ENCODE data around the gene SLC9A3. TPM values are rescaled to one million over a fixed set of nuclear protein-coding genes. Genes with fewer than 3 reads are reported as not detected.

Gene SLC9A3
- total and polyA plus RNA-seq, 8 donors: 2.7 to 142 (median 14.9) TPM

DNA sequence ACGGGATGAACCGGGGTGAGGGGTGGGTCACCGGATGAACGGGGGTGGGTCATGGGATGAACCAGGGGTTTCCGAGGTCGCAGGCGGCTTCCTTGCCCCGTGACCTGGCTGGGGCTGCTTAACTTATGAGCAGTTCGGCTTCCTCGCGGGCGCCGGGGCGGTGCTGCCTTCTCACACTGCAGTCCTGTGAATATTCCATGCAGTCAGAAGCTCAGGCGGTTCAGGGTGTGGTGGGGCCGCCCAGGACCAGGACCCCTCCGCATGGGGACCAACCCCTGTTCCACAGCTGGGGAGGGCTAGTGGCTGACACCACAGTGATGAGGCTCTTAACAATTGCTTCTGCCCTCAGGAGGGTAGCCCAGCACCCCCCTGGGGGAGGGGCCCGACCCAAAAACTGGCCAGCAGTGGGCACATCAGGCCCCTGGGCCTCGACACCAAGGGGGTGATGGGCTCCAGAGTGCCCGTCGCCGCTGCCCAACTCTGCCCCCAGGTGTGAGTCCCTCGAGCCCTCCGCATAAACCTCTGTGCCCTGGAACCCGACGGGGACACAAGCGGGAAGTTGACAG lies 30.9 kb upstream of the SLC9A3 start:
- DNase-seq: peak in 1 of 2 donors; percentile 37
- WGBS, 5 donors: 85 to 91% (median 86%) methylated on average over 22 to 27 of the region's 27 CpGs
- H3K27ac ChIP-seq: peak overlapping the region in 2 of 5 donors; percentile 40 to 50
- H3K4me1 ChIP-seq: peaks cover 0 to 8% (median 0%) of the 10 kb centered on the region in 4 donors
- TF ChIP-seq EP300 (IDR thresholded peaks at IDR 0.05) (no peak), POLR2A (IDR thresholded peaks at IDR 0.05) (no peak)
- no peaks in the 10 kb centered on the region for H3K9me3 ChIP-seq
- no peak overlapping the region for H3K4me3 ChIP-seq
- H3K27me3 ChIP-seq: peaks cover 0 to 22% (median 9%) of the 10 kb centered on the region in 3 donors
- intact Hi-C loops (cut with DNase I; ENCODE audit: low total_unique reads): no loop called here
- H3K36me3 ChIP-seq: no peaks in the 10 kb centered on the region

DNA sequence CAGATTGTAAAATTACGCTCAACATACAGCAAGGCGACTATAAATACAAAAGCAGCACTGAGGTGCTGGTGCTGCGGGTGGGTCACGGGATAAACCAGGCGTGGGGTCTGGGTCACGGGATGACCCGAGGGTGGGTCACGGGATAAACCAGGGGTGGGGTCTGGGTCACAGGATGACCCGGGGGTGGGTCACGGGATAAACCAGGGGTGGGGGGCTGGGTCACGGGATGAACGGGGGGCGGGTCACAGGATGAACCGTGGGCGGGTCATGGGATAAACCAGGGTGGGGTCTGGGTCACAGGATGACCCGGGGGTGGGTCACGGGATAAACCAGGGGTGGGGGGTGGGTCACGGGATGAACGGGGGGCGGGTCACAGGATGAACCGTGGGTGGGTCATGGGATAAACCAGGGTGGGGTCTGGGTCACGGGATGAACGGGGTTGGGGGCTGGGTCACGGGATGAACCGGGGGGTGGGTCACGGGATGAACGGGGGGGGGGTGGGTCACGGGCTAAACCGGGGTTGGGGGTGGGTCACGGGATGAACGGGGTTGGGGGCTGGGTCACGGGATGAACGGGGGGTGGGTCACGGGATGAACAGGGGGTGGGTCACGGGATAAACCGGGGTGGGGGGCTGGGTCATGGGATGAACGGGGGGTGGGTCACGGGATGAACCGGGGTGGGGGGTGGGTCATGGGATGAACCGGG lies 30.2 kb upstream of the SLC9A3 start:
- TF ChIP-seq POLR2AphosphoS5 (IDR thresholded peaks at IDR 0.05): no peak
- TF ChIP-seq POLR2A (IDR thresholded peaks at IDR 0.05): no peak
- no peak for TF ChIP-seq EP300 (IDR thresholded peaks at IDR 0.05)
- TF ChIP-seq, protein P1, sequence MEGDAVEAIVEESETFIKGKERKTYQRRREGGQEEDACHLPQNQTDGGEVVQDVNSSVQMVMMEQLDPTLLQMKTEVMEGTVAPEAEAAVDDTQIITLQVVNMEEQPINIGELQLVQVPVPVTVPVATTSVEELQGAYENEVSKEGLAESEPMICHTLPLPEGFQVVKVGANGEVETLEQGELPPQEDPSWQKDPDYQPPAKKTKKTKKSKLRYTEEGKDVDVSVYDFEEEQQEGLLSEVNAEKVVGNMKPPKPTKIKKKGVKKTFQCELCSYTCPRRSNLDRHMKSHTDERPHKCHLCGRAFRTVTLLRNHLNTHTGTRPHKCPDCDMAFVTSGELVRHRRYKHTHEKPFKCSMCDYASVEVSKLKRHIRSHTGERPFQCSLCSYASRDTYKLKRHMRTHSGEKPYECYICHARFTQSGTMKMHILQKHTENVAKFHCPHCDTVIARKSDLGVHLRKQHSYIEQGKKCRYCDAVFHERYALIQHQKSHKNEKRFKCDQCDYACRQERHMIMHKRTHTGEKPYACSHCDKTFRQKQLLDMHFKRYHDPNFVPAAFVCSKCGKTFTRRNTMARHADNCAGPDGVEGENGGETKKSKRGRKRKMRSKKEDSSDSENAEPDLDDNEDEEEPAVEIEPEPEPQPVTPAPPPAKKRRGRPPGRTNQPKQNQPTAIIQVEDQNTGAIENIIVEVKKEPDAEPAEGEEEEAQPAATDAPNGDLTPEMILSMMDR (IDR thresholded peaks at IDR 0.05): no peak
- no peaks in the 10 kb centered on the region for H3K9me3 ChIP-seq
- 62 to 79% (median 72%) methylated on average over 12 to 40 of the region's 40 CpGs for WGBS, 5 donors
- no peak overlapping the region for H3K4me3 ChIP-seq
- H3K36me3 ChIP-seq: no peaks in the 10 kb centered on the region
- H3K27ac ChIP-seq: peak overlapping the region in 3 of 5 donors; percentile 16 to 72 (median 68)
- H3K27me3 ChIP-seq: peaks cover 0 to 24% (median 9%) of the 10 kb centered on the region in 3 donors
- intact Hi-C loops (cut with DNase I; ENCODE audit: low total_unique reads): no loop called here
- DNase-seq: no peak
- peaks cover 0 to 8% (median 0%) of the 10 kb centered on the region in 4 donors for H3K4me1 ChIP-seq

DNA sequence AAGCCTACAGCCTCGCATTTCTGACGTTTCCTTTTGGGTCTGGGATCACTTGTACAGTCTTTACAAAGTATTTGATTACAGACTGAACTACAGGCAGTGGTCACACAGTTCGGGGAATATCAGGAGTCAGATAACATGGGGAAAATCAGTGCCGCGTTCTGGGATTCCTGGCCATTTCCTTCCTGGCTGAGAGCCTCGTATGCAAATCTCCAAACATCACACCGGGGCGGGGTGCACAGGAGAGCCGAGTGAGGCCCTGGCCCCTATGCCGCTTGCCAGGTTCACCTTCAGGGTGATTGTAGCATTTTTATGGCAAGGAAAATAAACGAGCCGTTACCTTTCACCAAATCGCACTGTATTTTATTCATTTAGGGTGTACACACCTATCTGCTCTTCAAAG lies 29.6 kb upstream of the SLC9A3 start:
- H3K4me3 ChIP-seq: no peak overlapping the region
- TF ChIP-seq EP300 (IDR thresholded peaks at IDR 0.05) (no peak), POLR2A (IDR thresholded peaks at IDR 0.05) (no peak), POLR2AphosphoS5 (IDR thresholded peaks at IDR 0.05) (peak in 2 of 3 donors; percentile 49 to 85)
- H3K27me3 ChIP-seq: peaks cover 0 to 21% (median 9%) of the 10 kb centered on the region in 3 donors
- peak; percentile 86 to 89 for DNase-seq
- 17 to 36% (median 33%) methylated on average over 13 of the region's 13 CpGs for WGBS, 5 donors
- intact Hi-C loops (cut with DNase I; ENCODE audit: low total_unique reads): no loop called here
- H3K9me3 ChIP-seq: no peaks in the 10 kb centered on the region
- H3K4me1 ChIP-seq: peaks cover 0 to 8% (median 0%) of the 10 kb centered on the region in 4 donors
- no peaks in the 10 kb centered on the region for H3K36me3 ChIP-seq
- peak overlapping the region in 3 of 5 donors; percentile 54 to 72 (median 68) for H3K27ac ChIP-seq

DNA sequence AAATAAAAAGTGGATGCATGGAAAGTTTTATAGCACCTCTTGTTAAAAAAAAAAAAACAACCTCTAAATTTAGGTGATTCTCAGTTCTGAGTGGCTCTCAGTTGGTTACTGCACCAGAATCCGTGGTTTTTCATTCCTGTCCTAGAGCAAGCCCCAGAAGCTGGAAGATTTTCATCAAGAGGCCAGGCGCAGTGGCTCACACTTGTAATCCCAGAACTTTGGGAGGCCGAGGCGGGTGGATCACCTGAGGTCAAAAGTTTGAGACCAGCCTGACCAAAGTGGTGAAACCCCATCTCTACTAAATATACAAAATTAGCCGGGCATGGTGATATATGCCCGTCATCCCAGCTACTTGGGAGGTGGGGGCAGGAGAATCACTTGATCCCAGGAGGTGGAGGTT lies 27.2 kb upstream of the SLC9A3 start:
- H3K27ac ChIP-seq: no peak overlapping the region
- TF ChIP-seq POLR2AphosphoS5 (IDR thresholded peaks at IDR 0.05) (no peak), EP300 (IDR thresholded peaks at IDR 0.05) (no peak), POLR2A (IDR thresholded peaks at IDR 0.05) (no peak)
- TF ChIP-seq, protein P1 (IDR thresholded peaks at IDR 0.05): no peak
- H3K4me1 ChIP-seq: no peaks in the 10 kb centered on the region
- H3K27me3 ChIP-seq: peaks cover 0 to 39% (median 16%) of the 10 kb centered on the region in 3 donors
- H3K9me3 ChIP-seq: no peaks in the 10 kb centered on the region
- intact Hi-C loops (cut with DNase I; ENCODE audit: low total_unique reads): no loop called here
- no peak for DNase-seq
- 82 to 93% (median 90%) methylated on average over 6 of the region's 6 CpGs for WGBS, 5 donors
- H3K36me3 ChIP-seq: no peaks in the 10 kb centered on the region
- no peak overlapping the region for H3K4me3 ChIP-seq

DNA sequence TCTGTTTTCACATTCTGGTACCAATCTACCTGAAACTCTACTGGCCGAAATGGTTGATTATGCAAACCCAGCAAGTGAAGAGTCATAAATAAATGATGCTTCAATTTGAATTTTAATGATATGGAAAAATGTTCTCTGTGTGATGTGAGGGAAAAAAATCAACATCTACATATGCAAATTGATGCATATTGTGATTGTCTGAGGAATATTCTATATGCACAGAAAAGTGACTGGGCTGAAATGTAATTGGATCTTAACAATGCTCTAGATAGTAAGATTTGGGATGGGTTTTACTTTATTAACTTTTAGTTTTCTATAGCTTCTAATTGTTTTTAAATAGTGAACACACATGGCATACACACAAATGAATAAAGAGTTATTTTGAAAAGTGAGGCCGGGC lies 25.0 kb upstream of the SLC9A3 start:
- intact Hi-C loops (cut with DNase I; ENCODE audit: low total_unique reads): no loop called here
- WGBS, 5 donors: 88 to 98% (median 95%) methylated on average over 2 of the region's 2 CpGs
- H3K27ac ChIP-seq: no peak overlapping the region

More for the DNA sequence above, 25.0 kb upstream of the SLC9A3 start:
- peaks cover 0 to 51% (median 16%) of the 10 kb centered on the region in 3 donors for H3K27me3 ChIP-seq
- no peaks in the 10 kb centered on the region for H3K9me3 ChIP-seq
- H3K4me3 ChIP-seq: no peak overlapping the region
- peaks cover 0 to 4% (median 3%) of the 10 kb centered on the region in 4 donors for H3K4me1 ChIP-seq
- TF ChIP-seq POLR2A (IDR thresholded peaks at IDR 0.05) (no peak), EP300 (IDR thresholded peaks at IDR 0.05) (no peak), POLR2AphosphoS5 (IDR thresholded peaks at IDR 0.05) (no peak)
- TF ChIP-seq, protein P1 (IDR thresholded peaks at IDR 0.05): no peak
- no peaks in the 10 kb centered on the region for H3K36me3 ChIP-seq
- no peak for DNase-seq
